ENCODE measurements around the gene ANXA4.
"Not testable (repeated sequence)": the region's sequence is repeated elsewhere in the genome, so short reads cannot be mapped to it uniquely, and the experiment has no call there.

ANXA4 gene

GRCh38 chr2:69723791-69724190, 18.1 kb upstream of the ANXA4 start:
- DNase-seq, result no peak

GRCh38 chr2:69724540-69725159, 17.3 kb upstream of the ANXA4 start:
- peak; percentile 68 for DNase-seq

- DNase-seq, result no peak
Observed at GRCh38 chr2:69725706-69726360, 16.1 kb upstream of the ANXA4 start.

- no peak for DNase-seq
Observed at GRCh38 chr2:69729266-69729665, 12.7 kb upstream of the ANXA4 start.

- no peak for DNase-seq
Observed at GRCh38 chr2:69729781-69730180, 12.2 kb upstream of the ANXA4 start.

GRCh38 chr2:69731147-69731970, 10.6 kb upstream of the ANXA4 start:
- no peak for DNase-seq

GRCh38 chr2:69733342-69734034, 8.4 kb upstream of the ANXA4 start:
- DNase-seq, result no peak

GRCh38 chr2:69734035-69734611, 7.8 kb upstream of the ANXA4 start:
- DNase-seq, result no peak

GRCh38 chr2:69734854-69735544, 6.9 kb upstream of the ANXA4 start:
- DNase-seq, result no peak

GRCh38 chr2:69735686-69736085, 6.2 kb upstream of the ANXA4 start:
- no peak for DNase-seq

GRCh38 chr2:69738149-69738548, 3.8 kb upstream of the ANXA4 start:
- not testable (repeated sequence) for DNase-seq

GRCh38 chr2:69740502-69740951, 1.4 kb upstream of the ANXA4 start:
- no peak for DNase-seq

- no peak for DNase-seq
Observed at GRCh38 chr2:69741229-69741574, 732 bp upstream of the ANXA4 start.

- DNase-seq, result no peak
Observed at GRCh38 chr2:69742322-69742952, 503 bp downstream of the ANXA4 start.

- no peak for DNase-seq
Observed at GRCh38 chr2:69743847-69744264, 1.9 kb downstream of the ANXA4 start.

- no peak for DNase-seq
Observed at GRCh38 chr2:69744456-69744855, 2.5 kb downstream of the ANXA4 start.

GRCh38 chr2:69745035-69745434, 3.1 kb downstream of the ANXA4 start:
- DNase-seq, result no peak

GRCh38 chr2:69750246-69750645, 8.3 kb downstream of the ANXA4 start:
- no peak for DNase-seq

GRCh38 chr2:69753659-69754363, 11.9 kb downstream of the ANXA4 start:
- no peak for DNase-seq

- DNase-seq, result no peak
Observed at GRCh38 chr2:69754633-69755032, 12.7 kb downstream of the ANXA4 start.

GRCh38 chr2:69755862-69756467, 14.0 kb downstream of the ANXA4 start:
- no peak for DNase-seq
